HT1080 (cell line): ENCODE data around the gene NDUFAF2. TPM values are rescaled to one million over a fixed set of nuclear protein-coding genes. Genes with fewer than 3 reads are reported as not detected.
"Not testable (repeated sequence)": the region's sequence is repeated elsewhere in the genome, so short reads cannot be mapped to it uniquely, and the experiment has no call there.

ENCODE experiments used
- DNase-seq: peaks from one replicate; pipeline ENCODE4 v3.0.0-alpha.2; 2015; ENCODE audit warnings: low read depth
- total RNA-seq: library from RNA; depleted of rRNA; stranded (reverse); fragments of >200 nt; shearing (Covaris generic); gene quantifications from 2 replicates; pipeline ENCODE4 v1.2.3, GENCODE V29; 2014

Gene NDUFAF2
- total RNA-seq, 1 experiment from 2014 or later: 45.8 TPM

DNA sequence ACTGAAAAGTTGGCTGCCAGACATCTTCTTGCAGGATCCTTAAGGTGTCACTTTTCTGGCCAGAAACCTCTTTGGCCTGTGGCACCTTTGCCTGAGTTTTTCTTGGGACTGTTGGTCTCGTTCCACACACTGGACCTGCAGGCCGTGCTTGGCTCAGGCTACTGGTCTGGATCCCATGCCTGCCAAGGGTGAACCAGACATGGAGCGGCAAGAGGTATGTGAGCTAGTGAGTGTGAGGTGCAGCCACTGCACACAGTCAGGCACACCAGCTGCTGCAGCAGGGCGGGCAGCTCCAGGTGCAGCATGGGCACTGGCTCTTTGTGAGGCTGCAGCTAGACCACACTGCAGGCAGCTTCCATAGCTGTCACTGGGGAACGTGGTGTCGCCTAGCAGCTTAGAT, 47.9 kb downstream of the NDUFAF2 start:
- DNase-seq: no peak

DNA sequence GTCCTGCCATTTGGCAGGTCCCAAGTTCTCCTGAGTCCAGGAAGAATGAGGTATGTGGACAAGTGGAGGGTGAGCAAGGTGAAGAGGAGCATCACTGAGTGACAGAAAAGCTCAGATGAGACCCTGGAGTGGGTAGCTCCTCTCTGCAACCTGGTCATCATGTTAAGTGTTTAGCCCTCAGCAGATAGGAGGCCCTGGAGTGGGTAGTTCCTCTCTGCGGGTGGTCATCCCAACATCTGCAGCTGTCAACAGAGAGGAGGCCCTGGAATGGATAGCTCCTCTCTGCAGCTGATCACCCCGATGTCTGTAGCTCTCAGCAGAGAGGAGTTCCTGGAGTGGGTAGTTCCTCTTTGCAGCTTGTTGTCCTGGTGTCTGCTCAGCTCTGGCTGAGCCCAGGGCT, 48.4 kb downstream of the NDUFAF2 start:
- DNase-seq: no peak

DNA sequence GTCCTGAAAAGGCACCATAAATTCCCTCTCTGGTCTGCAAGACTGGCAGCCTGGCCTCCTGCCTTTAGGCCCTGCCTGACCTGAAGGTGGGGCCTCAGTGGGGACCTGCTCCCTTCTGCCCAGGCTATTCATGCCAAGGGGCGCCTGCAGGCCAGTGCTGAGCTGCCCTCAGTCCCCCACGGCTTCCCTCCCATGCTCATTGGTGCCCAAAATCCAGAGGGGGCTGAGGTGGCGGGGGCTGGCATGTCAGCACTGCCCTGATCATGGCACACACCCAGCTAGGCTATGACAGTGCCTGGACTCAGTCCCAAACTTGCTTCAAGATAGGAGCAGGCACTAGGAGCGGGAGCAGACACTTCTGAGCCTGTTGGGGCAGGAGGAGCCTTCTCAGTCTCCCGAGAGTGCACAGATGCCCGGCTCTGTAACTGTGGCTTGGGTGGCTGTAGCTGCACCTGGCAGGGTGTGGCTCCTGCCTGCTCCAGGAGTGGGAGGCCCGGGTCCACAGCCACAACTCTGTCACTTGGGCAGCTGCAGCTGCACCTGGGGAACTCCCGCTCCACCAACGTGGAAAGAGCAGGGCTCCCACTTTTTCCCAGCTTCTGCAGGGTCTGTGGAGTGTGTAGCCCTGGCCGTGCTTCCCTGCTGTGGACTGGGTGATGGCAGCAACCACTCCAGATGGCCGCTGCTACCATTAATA, 49.0 kb downstream of the NDUFAF2 start:
- no peak for DNase-seq

DNA sequence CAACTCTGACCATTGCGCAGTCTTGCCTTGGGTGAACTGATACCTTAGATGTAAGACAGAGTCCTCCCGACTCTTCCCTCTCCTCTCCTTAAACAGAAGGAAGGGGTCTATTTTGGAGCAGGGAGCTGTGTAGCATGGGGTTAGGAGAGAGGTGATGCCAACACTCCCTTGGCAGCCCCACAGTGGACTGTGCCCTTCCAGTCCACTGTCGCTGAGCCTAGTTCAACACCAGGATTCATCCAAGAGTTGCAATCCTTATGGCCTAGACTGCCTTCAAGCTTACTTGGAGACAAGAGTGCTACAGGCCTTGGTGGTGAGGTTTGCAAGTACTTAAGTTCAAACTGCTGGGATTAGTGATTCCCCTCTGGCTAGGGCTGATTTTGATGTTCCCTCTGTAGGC, 51.4 kb downstream of the NDUFAF2 start:
- DNase-seq: no peak

DNA sequence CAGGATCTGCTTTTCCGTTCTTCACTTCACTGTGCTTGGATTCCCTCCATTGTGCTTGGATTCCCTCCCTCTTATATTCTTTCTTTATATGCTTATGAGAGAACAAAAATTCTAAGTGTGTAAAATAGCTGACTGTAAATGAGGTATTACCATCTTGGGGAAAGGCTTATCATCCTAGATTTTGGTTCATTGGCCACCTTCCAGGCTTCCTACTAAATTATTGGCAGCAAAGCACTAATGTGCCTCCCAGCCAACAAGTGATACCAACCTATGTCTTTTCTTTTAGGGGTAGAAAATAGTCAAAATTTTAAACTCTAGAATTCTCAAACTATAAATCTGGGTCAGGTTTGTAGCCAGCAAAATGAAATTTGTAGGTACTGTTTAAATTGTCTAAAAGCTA, 52.7 kb downstream of the NDUFAF2 start:
- DNase-seq: no peak

DNA sequence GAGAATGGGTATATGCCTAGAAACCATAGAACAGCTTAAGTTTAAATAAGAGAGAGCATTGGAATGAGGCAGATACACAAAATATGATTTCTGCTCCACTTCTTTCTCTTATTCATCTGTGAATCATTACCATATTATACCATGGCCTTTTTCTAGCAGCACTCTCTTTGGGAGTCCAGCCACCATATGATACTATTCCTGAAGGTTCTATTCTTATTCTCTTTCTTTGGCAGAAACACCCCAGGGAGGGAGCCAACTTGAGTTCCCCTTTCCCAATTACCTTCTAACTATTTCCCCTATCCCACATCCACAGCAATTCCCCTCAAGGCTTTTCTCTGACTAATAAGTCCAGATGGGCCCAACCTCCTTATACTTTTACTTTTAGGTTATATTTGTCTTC, 55.9 kb downstream of the NDUFAF2 start:
- DNase-seq: no peak

DNA sequence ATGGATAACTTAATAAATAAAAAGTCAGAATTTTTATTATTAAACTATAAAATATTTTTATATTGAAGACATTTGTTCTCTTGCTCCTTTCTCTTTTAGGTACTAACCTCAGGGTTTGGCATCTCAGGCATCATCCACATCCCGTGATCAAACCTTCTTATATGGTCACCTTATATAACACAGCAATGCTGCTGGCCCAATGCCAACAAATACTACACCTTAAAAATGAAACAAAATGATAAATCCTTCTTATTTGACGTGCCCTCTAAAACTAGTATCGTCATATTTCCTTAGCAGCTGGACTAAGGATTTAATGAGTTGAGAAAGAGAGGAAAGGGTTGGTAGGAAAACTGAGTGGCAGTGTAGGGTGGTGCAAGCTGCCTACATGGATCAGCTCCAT, 56.6 kb downstream of the NDUFAF2 start:
- no peak for DNase-seq

DNA sequence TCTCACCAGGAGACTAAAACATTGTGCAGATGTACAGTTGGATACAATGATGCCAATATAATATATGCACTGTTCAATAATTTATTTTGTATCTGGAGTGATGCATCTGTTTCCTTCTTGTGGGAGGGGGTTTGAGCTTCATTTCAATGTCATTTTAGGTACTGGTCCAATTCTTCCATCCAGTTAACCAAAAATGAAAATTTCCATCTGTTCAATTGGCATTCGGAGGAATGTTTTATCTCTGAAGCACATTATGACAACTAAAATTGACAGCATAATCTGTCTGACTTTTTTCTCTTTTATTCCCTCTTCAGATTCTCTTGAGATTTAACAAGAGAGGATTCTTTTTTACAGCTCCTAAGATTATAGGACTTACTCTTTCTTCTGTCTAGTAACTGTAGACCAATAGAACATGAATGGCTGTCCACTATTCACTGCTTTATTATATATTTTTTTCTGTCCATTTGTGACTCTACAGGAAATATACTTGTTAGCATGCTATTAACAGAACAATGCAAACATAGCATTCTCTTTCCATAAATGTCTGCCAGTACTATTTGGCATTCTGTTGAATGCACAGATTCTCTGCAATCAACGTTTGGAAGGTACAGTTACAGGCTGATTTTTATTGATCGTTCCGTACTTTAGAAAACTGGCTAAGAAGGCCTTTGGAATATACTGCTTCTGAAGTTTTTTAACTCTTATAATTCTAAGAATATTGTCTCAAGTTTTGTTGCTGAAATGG, 57.8 kb downstream of the NDUFAF2 start:
- DNase-seq: no peak

DNA sequence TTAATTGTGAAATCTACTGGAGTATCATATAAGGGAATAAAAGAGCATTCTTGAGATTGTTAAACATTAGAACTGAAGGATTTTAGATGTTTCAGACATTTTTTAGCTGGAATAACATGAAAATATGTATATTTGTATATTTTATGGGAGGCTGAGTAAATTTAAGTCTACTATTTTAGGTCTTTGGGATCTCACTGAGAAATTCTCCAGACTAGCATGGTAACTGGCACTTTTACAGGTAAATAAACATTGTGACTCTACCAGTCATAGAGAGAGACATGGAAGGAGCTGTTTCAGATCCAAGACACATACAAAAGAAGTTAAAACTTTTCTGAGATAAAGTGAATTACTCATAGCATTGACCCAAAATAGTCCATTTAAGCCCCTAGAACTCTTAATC, 59.4 kb downstream of the NDUFAF2 start:
- no peak for DNase-seq

DNA sequence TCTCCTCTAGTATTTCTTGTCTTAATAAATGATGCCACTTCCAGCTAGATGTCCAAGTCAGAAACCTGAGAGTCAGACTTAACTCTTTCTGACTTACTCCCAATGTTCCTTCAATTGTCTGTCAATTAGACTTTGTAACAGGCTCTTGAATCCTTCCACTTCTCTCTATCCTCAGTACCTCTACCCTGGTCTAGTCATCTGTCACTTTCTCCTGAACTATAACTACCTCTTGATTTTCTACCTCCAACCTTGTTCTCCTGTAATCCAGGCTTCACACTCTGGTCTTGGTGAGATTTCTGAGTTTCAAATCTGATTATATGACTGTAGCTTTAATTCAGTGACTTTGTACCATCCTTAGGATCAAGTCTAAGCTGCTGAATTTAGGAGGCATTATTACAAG, 64.9 kb downstream of the NDUFAF2 start:
- DNase-seq: no peak

DNA sequence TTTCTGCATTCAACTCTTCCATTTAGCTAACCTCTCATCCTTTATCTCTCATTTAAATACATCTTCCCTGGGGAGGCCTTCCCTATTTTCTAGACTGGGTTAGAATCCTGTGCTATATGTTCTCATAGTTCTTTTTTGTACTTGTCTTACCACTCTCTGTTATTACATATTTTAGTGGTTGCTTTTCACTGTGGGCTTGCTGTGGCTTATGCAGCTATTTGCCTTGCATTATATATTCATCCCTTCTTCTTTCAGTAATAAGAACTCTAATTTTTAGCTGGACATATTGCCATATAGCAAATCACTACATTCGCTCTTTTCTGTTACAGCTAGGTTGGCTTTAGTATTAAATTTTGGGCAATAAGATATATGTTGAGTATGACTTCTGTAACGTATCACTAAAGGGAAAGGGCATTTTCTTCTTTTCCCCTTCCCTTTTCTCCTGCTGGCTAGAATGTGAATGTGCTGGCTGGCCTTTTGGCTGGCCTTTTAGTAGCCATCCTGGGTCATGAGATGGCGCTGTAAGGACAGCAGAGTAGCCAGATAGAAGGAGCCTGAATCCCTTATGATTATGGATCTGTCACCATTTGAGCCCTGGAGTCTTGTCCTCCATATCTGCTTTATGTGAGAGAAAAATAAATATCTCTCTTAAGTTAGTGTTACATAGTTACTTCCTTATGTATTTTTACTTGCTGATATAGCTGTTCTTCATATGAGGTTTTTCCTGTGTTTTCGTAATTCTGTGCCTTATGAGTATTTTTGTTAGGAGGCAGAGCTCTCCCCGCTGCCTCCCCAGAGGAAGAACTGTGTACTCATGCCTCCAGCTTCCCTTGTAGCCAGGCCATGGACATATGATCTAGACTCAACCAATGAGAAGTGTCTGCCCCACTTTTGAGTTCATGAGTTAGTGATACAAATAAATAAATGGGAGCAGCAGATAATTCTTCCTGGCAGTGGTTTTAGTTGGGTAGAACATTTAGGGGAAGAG, 65.8 kb downstream of the NDUFAF2 start:
- peak; percentile 20 for DNase-seq

DNA sequence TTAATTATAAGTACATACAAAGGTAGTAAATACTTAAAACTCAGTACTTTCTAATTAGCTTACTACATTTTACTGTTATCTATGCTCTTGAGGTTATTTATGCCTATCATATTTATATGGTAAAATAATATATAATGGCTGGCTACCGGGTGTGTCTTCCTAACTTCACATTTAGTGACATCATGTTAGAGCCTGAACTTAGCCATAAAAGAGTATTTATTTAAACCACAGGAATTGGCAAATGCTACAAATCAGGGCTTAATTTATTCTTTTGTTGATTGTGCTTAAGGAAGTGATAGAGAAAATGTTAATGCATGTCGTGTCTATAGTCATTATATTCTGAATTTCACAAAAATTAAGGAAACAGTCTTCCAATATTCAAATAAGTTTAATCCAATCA, 73.1 kb downstream of the NDUFAF2 start:
- DNase-seq: no peak

DNA sequence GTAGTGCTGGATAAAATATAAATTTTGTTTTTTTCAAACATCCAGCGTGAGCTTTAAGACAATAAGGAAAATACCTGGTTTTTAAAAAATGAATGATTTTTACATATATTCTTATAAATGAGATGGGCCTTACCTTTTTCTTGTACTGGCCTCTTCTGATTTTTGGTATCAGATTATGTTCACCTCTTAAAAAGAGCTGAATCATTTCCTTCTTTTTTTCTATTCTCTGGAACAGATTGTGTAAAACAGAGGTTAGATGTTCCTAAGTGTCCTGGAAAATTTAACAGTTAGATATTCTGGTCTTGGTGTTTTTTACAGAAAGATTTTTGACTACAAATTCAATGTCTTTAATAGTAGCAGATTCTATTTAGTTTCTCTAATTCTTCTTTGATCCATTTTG, 74.6 kb downstream of the NDUFAF2 start:
- DNase-seq: peak; percentile 8

DNA sequence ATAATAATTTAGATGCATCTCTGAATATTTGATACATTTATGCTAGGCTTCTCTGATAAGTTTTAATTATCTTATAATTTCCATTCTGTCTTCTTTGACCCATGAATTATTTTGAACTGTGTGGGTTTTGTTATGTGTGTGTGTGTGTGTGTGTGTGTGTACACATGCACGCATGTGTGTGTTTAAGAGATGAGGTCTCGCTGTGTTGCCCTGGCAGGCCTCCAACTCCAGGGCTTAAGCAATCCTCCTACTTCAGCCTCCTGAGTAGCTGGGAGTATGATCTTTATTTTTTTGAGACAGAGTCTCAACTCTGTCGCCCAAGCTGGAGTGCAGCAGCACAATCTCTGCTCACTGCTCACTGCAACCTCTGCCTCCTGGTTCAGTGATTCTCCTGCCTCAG, 75.4 kb downstream of the NDUFAF2 start:
- no peak for DNase-seq

DNA sequence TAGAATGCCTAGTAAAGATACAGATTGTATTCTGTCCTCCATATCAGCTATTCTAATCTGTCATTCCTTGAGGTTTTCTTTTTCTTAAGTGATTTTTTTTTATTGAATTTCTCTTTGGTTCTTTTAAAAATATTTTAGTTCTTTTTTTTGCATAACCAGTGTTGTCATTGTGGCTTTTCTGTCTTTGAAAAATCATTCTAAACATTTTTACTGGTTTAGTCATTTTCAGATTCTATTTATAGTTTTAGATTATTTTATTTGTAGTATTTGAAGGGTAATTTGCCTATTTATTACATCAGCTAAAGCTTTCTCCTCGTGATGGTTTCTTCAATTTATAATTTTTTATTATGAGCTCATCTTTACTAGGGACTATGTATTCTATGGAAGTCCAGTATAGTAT, 78.1 kb downstream of the NDUFAF2 start:
- no peak for DNase-seq

DNA sequence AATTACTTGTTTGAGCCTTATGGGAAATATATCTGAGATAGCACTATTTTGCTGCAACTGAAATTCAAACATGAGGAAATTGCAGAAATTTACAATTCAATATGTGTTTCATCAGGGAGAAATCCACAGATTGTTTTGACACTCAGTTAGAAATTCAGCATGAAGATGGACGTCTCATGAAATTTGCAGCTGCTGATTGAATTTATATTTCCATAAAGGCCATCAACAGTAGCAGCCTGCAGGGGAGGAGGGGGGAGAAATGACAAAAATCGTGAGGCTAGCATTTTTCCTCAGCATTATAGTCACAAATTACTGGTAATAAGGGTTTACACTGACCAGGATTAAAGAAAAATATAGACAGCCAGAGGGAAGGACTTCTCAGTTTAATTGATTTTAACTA, 81.0 kb downstream of the NDUFAF2 start:
- no peak for DNase-seq

DNA sequence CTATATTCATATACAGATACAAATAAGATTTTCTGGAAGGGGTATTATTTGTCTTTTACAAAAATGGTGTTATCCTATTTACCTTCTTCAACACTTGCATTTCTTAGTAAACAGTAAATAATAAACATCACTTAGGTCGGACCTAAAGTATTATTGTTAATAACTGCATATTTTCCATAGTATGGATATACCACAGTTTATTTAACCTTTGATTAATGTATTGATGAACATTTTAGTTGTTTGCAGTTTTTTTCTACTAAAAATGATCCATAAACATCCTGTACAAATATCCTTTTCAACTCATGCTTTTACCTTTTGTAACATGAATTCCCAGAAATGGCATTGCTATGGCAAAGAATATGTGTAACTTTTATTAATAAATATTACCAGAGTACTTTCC, 83.4 kb downstream of the NDUFAF2 start:
- no peak for DNase-seq

DNA sequence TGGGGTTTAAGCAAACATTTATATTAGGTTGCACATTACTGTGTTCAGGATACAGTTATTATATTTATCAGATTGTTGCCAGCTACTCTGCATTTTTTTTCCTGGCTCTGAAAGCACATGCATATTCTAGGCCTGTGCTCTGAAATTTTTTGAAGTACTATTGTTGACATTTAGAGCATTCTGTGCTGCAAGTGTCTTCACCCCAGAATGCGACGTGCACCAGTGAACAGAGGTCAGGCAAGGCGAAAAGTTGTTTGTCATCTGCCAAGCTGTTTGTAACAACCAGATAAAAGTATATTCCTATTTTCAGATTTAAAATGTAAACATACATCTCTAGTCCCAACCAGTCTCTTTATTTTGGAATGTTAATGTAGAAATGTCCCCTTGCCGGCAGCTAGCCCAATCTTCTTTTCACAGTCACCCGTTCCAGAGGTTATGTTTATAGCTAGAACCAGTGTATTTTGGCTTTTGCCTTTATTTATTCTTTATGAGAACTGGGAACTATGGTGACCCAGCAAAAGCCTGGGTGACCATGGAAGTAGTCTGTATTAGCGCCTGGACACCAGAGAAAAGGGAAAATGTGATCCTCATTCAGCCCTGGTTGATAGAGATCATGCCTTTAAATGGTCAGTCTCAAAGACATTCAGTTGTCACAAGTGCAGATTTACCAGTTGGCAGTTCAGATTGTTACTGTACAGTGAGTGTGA, 84.6 kb downstream of the NDUFAF2 start:
- no peak for DNase-seq

DNA sequence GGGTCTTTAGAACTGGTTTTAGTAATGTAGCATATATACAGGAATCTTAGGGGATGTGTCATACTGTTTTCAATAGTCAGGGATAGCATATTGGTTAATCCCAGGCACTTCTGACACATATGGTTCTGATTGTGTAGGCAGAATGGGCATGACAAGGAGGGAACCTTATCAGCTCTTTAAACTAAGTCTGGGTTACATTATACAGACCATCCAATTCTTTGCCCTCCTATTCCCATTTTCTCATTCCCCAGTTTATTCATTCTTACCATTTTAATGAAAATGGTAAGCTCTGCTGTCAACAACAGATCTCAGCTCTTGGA, 85.1 kb downstream of the NDUFAF2 start:
- DNase-seq: no peak

DNA sequence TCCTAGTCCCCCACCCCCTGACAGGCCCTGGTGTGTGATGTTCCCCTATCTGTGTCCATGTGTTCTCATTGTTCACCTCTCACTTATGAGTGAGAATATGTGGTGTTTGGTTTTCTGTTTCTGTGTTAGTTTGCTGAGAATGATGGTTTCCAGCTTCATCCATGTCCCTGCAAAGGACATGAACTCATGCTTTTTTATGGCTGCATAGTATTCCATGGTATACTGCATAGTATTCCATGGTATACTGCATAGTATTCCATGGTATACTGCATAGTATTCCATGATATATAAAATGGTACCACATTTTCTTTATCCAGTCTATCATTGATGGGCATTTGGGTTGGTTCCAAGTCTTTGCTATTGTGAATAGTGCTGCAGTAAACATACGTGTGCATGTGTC, 86.3 kb downstream of the NDUFAF2 start:
- DNase-seq: not testable (repeated sequence)

DNA sequence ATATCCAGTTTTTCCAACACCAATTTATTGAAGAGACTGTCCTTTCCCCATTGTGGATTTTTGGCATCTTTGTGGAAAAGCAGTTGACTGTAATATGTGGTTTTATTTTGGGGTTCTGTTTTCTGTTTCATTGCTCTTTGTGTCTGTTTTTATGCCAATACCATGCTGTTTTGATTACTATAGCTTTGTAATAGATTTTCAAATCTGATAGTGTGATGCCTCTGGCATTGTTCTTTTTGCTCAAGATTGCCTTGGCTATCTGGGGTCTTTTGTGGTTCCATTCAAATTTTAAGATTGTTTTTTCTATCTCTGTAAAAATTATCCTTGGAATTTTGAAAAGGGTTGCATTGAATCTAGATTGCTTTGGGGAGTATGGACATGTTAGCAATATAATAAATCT, 99.5 kb downstream of the NDUFAF2 start:
- no peak for DNase-seq

DNA sequence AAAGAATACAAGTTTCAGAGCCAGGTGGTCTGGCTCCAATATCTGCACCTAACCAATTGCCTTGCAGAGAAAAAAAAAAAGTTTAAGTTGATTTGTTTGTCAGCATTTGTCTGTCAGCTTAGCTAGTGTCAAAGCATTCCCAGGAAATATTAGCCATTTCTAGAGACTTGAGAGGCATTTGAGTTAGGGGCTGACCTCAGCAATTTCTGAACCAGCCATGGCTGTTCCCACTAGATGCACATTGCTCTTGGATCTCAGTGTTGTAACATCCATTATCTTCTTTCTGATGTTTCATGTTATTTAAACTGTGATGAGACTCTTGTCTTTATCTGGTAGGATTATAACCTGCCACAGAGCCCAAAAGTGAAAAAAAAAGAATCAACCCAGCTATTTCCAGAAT, 102.3 kb downstream of the NDUFAF2 start:
- no peak for DNase-seq
